Stomach (tissue), 9 donors: ENCODE measurements around the gene EFL1. TPM values are rescaled to one million over a fixed set of nuclear protein-coding genes. Genes with fewer than 3 reads are reported as not detected.
"Not testable (repeated sequence)": the region's sequence is repeated elsewhere in the genome, so short reads cannot be mapped to it uniquely, and the experiment has no call there.

Source experiments
- DNase-seq, 2 donors: peaks; one replicate each; pipeline versions ENCODE4 v3.0.0 to v3.0.0-alpha.2; 2013 to 2019
- H3K27ac ChIP-seq, 5 donors: fragments of 200-600 bp in 4 of 5; sonication (generic) in 4 of 5; one replicate each; pipeline ENCODE4 v1.5.1; 2013 to 2019; ENCODE audit warnings: mild to moderate bottlenecking in 1 of 5, moderate library complexity in 1 of 5
- H3K27me3 ChIP-seq, 3 donors: fragments of 200-600 bp; sonication (generic); one replicate each; pipeline ENCODE4 v1.5.1; 2017 to 2019; ENCODE audit warnings: mixed run types in 1 of 3
- H3K36me3 ChIP-seq, 4 donors: fragments of 200-600 bp; sonication (generic); 1 replicate in 3 of 4; 2 replicates in 1 of 4; pipeline ENCODE4 v1.5.1; 2016 to 2019
- H3K4me1 ChIP-seq, 4 donors: fragments of 200-600 bp; sonication (generic); one replicate each; pipeline ENCODE4 v1.5.1; 2016 to 2019
- H3K4me3 ChIP-seq, 4 donors: fragments of 200-600 bp; sonication (generic) in 3 of 4; one replicate each; pipeline ENCODE4 v1.5.1; 2016 to 2019; ENCODE audit warnings: mild to moderate bottlenecking in 1 of 4
- H3K9me3 ChIP-seq, 4 donors: fragments of 200-600 bp; sonication (generic); one replicate each; pipeline ENCODE4 v1.5.1; 2016 to 2019
- CTCF ChIP-seq, 7 experiments: fragments of 450-650 bp in 4 of 7; fragments of 200-600 bp in 3 of 7; sonication (generic) in 3 of 7; IDR thresholded peaks; one replicate each; pipeline ENCODE4 v1.5.1; 2016 to 2019; ENCODE audit warnings: antibody characterized with exemption in 7 of 7, control low read depth in 2 of 7, mild to moderate bottlenecking in 1 of 7
- EP300 ChIP-seq: sonication (generic); formaldehyde crosslinking; IDR thresholded peaks from one replicate; pipeline ENCODE4 v1.6.1; 2017; ENCODE audit warnings: antibody characterized with exemption
- POLR2A ChIP-seq, 4 donors: fragments of 450-650 bp; IDR thresholded peaks; one replicate each; pipeline ENCODE4 v1.6.1; 2016; ENCODE audit warnings: antibody characterized with exemption in 4 of 4, control low read depth in 2 of 4, mild to moderate bottlenecking in 1 of 4, moderate library complexity in 1 of 4
- POLR2AphosphoS5 ChIP-seq, 3 donors: sonication (generic); formaldehyde crosslinking; IDR thresholded peaks; one replicate each; pipeline ENCODE4 v1.6.1; 2016; ENCODE audit warnings: antibody characterized with exemption in 3 of 3
- WGBS, 5 donors: extraction: QIAGEN DNeasy Blood & Tissue Kit in 3 of 5; methylation state at CpG; one replicate each; pipeline versions ENCODE4 v1.1.5 to v1.1.7; 2013 to 2018; 5-methylcytosine and 5-hydroxymethylcytosine counted together
- intact Hi-C: fragments of 100-400 bp; cut with DNase I; formaldehyde crosslinking; loops from one replicate; pipeline ENCODE4 v1.15.1; 2023; ENCODE audit warnings: low total_unique reads
- polyA plus RNA-seq, 3 donors: library from polyadenylated mRNA; stranded (reverse); fragments of 200-250 nt; gene quantifications; one replicate each; pipeline ENCODE4 v1.2.3, GENCODE V29; 2013
- total RNA-seq, 5 donors: library from RNA; depleted of rRNA; stranded (reverse); fragments of >200 nt; gene quantifications; one replicate each; pipeline versions ENCODE4 v1.1.0 to v1.2.3, GENCODE V29; 2014 to 2016
- donor health status: healthy with polysubstance abuse.
- donor health status: Bipolar disorder and iron deficiency.
- donor health status: healthy.

Gene EFL1
- total and polyA plus RNA-seq, 8 donors = 4.6 to 19.8 (median 11.1) TPM

- intact Hi-C loops = no loop called here
- peaks cover 10 to 41% (median 36%) of the 10 kb centered on the region in 4 donors for H3K36me3 ChIP-seq
- H3K27ac ChIP-seq = no peak overlapping the region
- TF ChIP-seq CTCF (IDR thresholded peaks at IDR 0.05) (no peak), POLR2AphosphoS5 (IDR thresholded peaks at IDR 0.05) (no peak), EP300 (no peak), POLR2A (IDR thresholded peaks at IDR 0.05) (no peak)
- no peaks in the 10 kb centered on the region for H3K9me3 ChIP-seq
- peaks cover 0 to 6% (median 0%) of the 10 kb centered on the region in 4 donors for H3K4me1 ChIP-seq
- DNase-seq = no peak
- WGBS, 5 donors = 32 to 43% (median 39%) methylated on average over 2 of the region's 2 CpGs
- no peak overlapping the region for H3K4me3 ChIP-seq
- H3K27me3 ChIP-seq = no peaks in the 10 kb centered on the region
These were observed 31.3 kb downstream of the EFL1 start for GRCh38 chr15:82231233-82231632.

GRCh38 chr15:82228750-82229149 lies 33.8 kb downstream of the EFL1 start:
- no peaks in the 10 kb centered on the region for H3K9me3 ChIP-seq
- 80 to 89% (median 88%) methylated on average over 1 of the region's 1 CpG for WGBS, 5 donors
- no peak for TF ChIP-seq CTCF (IDR thresholded peaks at IDR 0.05)
- no peak for TF ChIP-seq POLR2A (IDR thresholded peaks at IDR 0.05)
- no peak for TF ChIP-seq POLR2AphosphoS5 (IDR thresholded peaks at IDR 0.05)
- no peak for TF ChIP-seq EP300
- peaks cover 10 to 52% (median 43%) of the 10 kb centered on the region in 4 donors for H3K36me3 ChIP-seq
- no peaks in the 10 kb centered on the region for H3K27me3 ChIP-seq
- DNase-seq = no peak
- intact Hi-C loops = no loop called here
- peaks cover 0 to 6% (median 0%) of the 10 kb centered on the region in 4 donors for H3K4me1 ChIP-seq
- H3K4me3 ChIP-seq = no peak overlapping the region
- no peak overlapping the region for H3K27ac ChIP-seq

GRCh38 chr15:82221535-82221934 lies 41.0 kb downstream of the EFL1 start:
- peaks cover 1 to 48% (median 40%) of the 10 kb centered on the region in 4 donors for H3K36me3 ChIP-seq
- 59 to 83% (median 76%) methylated on average over 2 of the region's 2 CpGs for WGBS, 5 donors
- intact Hi-C loops, H3K27me3 ChIP-seq, H3K4me1 ChIP-seq, H3K27ac ChIP-seq, H3K4me3 ChIP-seq, H3K9me3 ChIP-seq: not testable (repeated sequence)
- TF ChIP-seq CTCF (IDR thresholded peaks at IDR 0.05) = peak in 1 of 7 experiments; percentile 9
- peak; percentile 36 to 69 for DNase-seq

- H3K4me1 ChIP-seq, H3K9me3 ChIP-seq, H3K27ac ChIP-seq, DNase-seq, H3K27me3 ChIP-seq, intact Hi-C loops, H3K4me3 ChIP-seq: not testable (repeated sequence)
- 84 to 93% (median 88%) methylated on average over 2 of the region's 2 CpGs for WGBS, 5 donors
- H3K36me3 ChIP-seq = peaks cover 0 to 53% (median 48%) of the 10 kb centered on the region in 4 donors
These were observed 46.4 kb downstream of the EFL1 start for GRCh38 chr15:82216092-82216491.

GRCh38 chr15:82212201-82212600 lies 50.3 kb downstream of the EFL1 start:
- H3K27me3 ChIP-seq, intact Hi-C loops, H3K9me3 ChIP-seq, DNase-seq, H3K4me1 ChIP-seq, H3K27ac ChIP-seq, H3K4me3 ChIP-seq: not testable (repeated sequence)
- peaks cover 0 to 33% (median 30%) of the 10 kb centered on the region in 4 donors for H3K36me3 ChIP-seq

- H3K9me3 ChIP-seq, H3K4me1 ChIP-seq, H3K4me3 ChIP-seq, intact Hi-C loops, H3K27me3 ChIP-seq, DNase-seq, H3K27ac ChIP-seq: not testable (repeated sequence)
- WGBS, 5 donors = 79 to 88% (median 83%) methylated on average over 3 of the region's 3 CpGs
- peaks cover 0 to 28% (median 27%) of the 10 kb centered on the region in 4 donors for H3K36me3 ChIP-seq
These were observed 52.4 kb downstream of the EFL1 start for GRCh38 chr15:82210066-82210597.

GRCh38 chr15:82204575-82204974 lies 58.0 kb downstream of the EFL1 start:
- H3K4me3 ChIP-seq, H3K36me3 ChIP-seq, H3K4me1 ChIP-seq, H3K27me3 ChIP-seq, H3K27ac ChIP-seq, intact Hi-C loops, DNase-seq, H3K9me3 ChIP-seq: not testable (repeated sequence)
- 30 to 81% (median 59%) methylated on average over 2 of the region's 2 CpGs for WGBS, 5 donors
